GM12878 (cell line): ENCODE results near the gene MTHFR. TPM values are rescaled to one million over a fixed set of nuclear protein-coding genes. Genes with fewer than 3 reads are reported as not detected.
A peak's percentile ranks its signal among the peaks of the same experiment; 100 is the strongest.

Experiments
- ATAC-seq: fragments of 200-7000 bp; cut with Tn5 transposase; 3 replicates; pipeline ENCODE4 v1.9.1; 2020; ENCODE audit warnings: mild to moderate bottlenecking, moderate library complexity
- BruUV-seq: library from RNA; stranded (reverse); fragments of 400-500 nt; replicated peaks from 2 replicates; lab custom pipeline; 2021; lab: Mats Ljungman, UMichigan
- CTCF ChIA-PET: fragments of 300-600 bp; sonication (Branson Sonifier 250); formaldehyde crosslinking; extraction: SDS; loops from one replicate; lab custom pipeline; 2021; ENCODE audit warnings: inconsistent platforms; lab: Yijun Ruan, JAX
- POLR2A ChIA-PET: fragments of 350-600 bp; formaldehyde crosslinking; extraction: SDS; loops from one replicate; lab custom pipeline; 2021; ENCODE audit warnings: inconsistent platforms; lab: Charles Lee
- RAD21 ChIA-PET: fragments of 300-600 bp; sonication (Branson Sonifier 250); formaldehyde crosslinking; loops from one replicate; lab custom pipeline; 2023; ENCODE audit warnings: antibody characterized with exemption; ENCODE audit not compliant: unreplicated experiment; lab: Charles Lee
- SMC1A ChIA-PET: fragments of 300-600 bp; sonication (Branson Sonifier 250); formaldehyde crosslinking; loops from one replicate; lab custom pipeline; 2023; ENCODE audit not compliant: unreplicated experiment, uncharacterized antibody; lab: Charles Lee
- DNase-seq: peaks from one replicate; pipeline ENCODE4 v3.0.0-alpha.2; 2011; ENCODE audit warnings: low read depth, low spot score
- FAIRE-seq: peaks from 3 replicates; lab custom pipeline; 2011; peaks lifted over from hg19 to GRCh38; lab: Jason Lieb, UNC
- H2AFZ ChIP-seq: 2 replicates; pipeline ENCODE4 v1.6.0; 2011; ENCODE audit warnings: low read depth, low read length, control low read depth; ENCODE audit not compliant: control insufficient read depth
- H3K27ac ChIP-seq: 2 replicates; pipeline ENCODE4 v1.5.1; 2011; ENCODE audit warnings: control low read depth; ENCODE audit not compliant: control insufficient read depth, insufficient read depth
- H3K27me3 ChIP-seq, 2 experiments: replicated peaks in 1 of 2; 2 replicates each; pipeline versions ENCODE4 v1.6.0 to v1.6.1; 2011; ENCODE audit warnings: low read length in 1 of 2; ENCODE audit not compliant: control insufficient read depth in 2 of 2, insufficient read depth in 2 of 2
- H3K36me3 ChIP-seq, 2 experiments: 2 replicates each; pipeline ENCODE4 v1.5.1; 2011; ENCODE audit warnings: low read length in 1 of 2; ENCODE audit not compliant: control insufficient read depth in 2 of 2, insufficient read depth in 2 of 2
- H3K4me1 ChIP-seq: 2 replicates; pipeline ENCODE4 v1.6.1; 2011; ENCODE audit warnings: mild to moderate bottlenecking, low read length, moderate library complexity, mixed read lengths; ENCODE audit not compliant: control insufficient read depth, insufficient read depth
- H3K4me2 ChIP-seq: 2 replicates; pipeline ENCODE4 v1.6.0; 2011; ENCODE audit warnings: control low read depth; ENCODE audit not compliant: control insufficient read depth, insufficient read depth
- H3K4me3 ChIP-seq: fragments of 200-600 bp; sonication (generic); 2 replicates; pipeline ENCODE4 v1.5.1; 2016
- H3K79me2 ChIP-seq: 2 replicates; pipeline ENCODE4 v1.6.0; 2011; ENCODE audit warnings: low read length; ENCODE audit not compliant: control insufficient read depth, insufficient read depth
- H3K9ac ChIP-seq: 2 replicates; pipeline ENCODE4 v1.8.0; 2011; ENCODE audit warnings: low read length, control low read depth, mixed read lengths; ENCODE audit not compliant: control insufficient read depth, insufficient read depth
- H3K9me3 ChIP-seq: replicated peaks from 3 replicates; pipeline ENCODE4 v1.5.1; 2011; ENCODE audit warnings: mild to moderate bottlenecking, low read length; ENCODE audit not compliant: control insufficient read depth, insufficient read depth
- H4K20me1 ChIP-seq: 2 replicates; pipeline ENCODE4 v1.6.0; 2011; ENCODE audit not compliant: control insufficient read depth, insufficient read depth
- ATF7 ChIP-seq: fragments of 450-650 bp; IDR thresholded peaks from 2 replicates; pipeline ENCODE4 v1.6.1; 2016; ENCODE audit warnings: low read depth, mild to moderate bottlenecking
- CBFB ChIP-seq: IDR thresholded peaks from 2 replicates; pipeline ENCODE4 v1.6.1; 2016; ENCODE audit warnings: antibody characterized with exemption, low read depth
- CEBPB ChIP-seq, 2 experiments: fragments of 150-350 bp in 1 of 2; IDR thresholded peaks; 2 replicates each; pipeline ENCODE4 v1.6.1; 2012 to 2014; ENCODE audit warnings: low read depth in 2 of 2, low read length in 2 of 2, borderline replicate concordance in 1 of 2, inconsistent platforms in 1 of 2
- GATAD2B ChIP-seq: fragments of 450-650 bp; conservative IDR thresholded peaks from 2 replicates; pipeline ENCODE4 v1.6.1; 2017; ENCODE audit warnings: low read depth, mild to moderate bottlenecking, moderate library complexity
- IKZF1 ChIP-seq: fragments of 450-650 bp; conservative IDR thresholded peaks from 2 replicates; pipeline ENCODE4 v1.6.1; 2017; ENCODE audit warnings: antibody characterized with exemption, mild to moderate bottlenecking
- IKZF2 ChIP-seq, 2 experiments: fragments of 450-650 bp; IDR thresholded peaks; 2 replicates each; pipeline ENCODE4 v1.6.1; 2017; ENCODE audit warnings: mild to moderate bottlenecking in 2 of 2, moderate library complexity in 2 of 2
- PAX5 ChIP-seq: IDR thresholded peaks from 2 replicates; pipeline ENCODE4 v1.6.1; 2011; ENCODE audit warnings: low read depth, low read length, borderline replicate concordance
- POU2F2 ChIP-seq: IDR thresholded peaks from 3 replicates; pipeline ENCODE4 v1.6.1; 2011; ENCODE audit warnings: low read depth, mild to moderate bottlenecking, low read length, borderline replicate concordance
- RELB ChIP-seq: fragments of 450-650 bp; IDR thresholded peaks from 2 replicates; pipeline ENCODE4 v1.6.1; 2017; ENCODE audit warnings: low read depth, mild to moderate bottlenecking, moderate library complexity
- RUNX3 ChIP-seq: IDR thresholded peaks from 2 replicates; pipeline ENCODE4 v1.6.1; 2012; ENCODE audit warnings: low read length, inconsistent platforms
- SPI1 ChIP-seq: IDR thresholded peaks from 2 replicates; pipeline ENCODE4 v1.6.1; 2011; ENCODE audit warnings: low read depth, mild to moderate bottlenecking, low read length, moderate library complexity, borderline replicate concordance; ENCODE audit not compliant: insufficient read depth
- USF1 ChIP-seq: IDR thresholded peaks from 2 replicates; pipeline ENCODE4 v1.6.1; 2011; ENCODE audit warnings: borderline replicate concordance, low read depth, mild to moderate bottlenecking, moderate library complexity, mixed read lengths, low read length; ENCODE audit not compliant: insufficient read depth; ENCODE audit errors: extremely low read length
- WGBS: methylation state at CpG from one replicate; pipeline ENCODE4 v1.1.6; 2016; ENCODE audit warnings: low lambda C conversion rate; ENCODE audit not compliant: insufficient replicate concordance, insufficient coverage; ENCODE audit errors: missing lambda C conversion rate; 5-methylcytosine and 5-hydroxymethylcytosine counted together
- in situ Hi-C: fragments of 300-500 bp; cut with MboI; formaldehyde crosslinking; loops from 9 replicates; pipeline ENCODE4 v1.14.3; 2018; ENCODE audit warnings: mixed read lengths
- intact Hi-C: fragments of 100-400 bp; cut with micrococcal nuclease; formaldehyde crosslinking; loops from one replicate; pipeline ENCODE4 v1.14.2; 2022; ENCODE audit not compliant: unreplicated experiment
- polyA plus RNA-seq, 11 experiments: library from polyadenylated mRNA; depleted of rRNA in 4 of 11; unstranded in 6 of 11; stranded (reverse) in 5 of 11; fragments of >200 nt; fragmentation: Nextera tagmentation in 4 of 11; fragmentation: Illumina TruSeq in 1 of 11; extraction: Ambion mirVana in 4 of 11; extraction: Trizol in 1 of 11; gene quantifications; 1 replicate in 1 of 11; 2 replicates in 10 of 11; pipeline versions ENCODE4 v1.2.1 to v1.2.3, GENCODE V29; 2011 to 2016; ENCODE audit warnings: inconsistent platforms in 2 of 11, missing spikeins in 2 of 11, low read depth in 1 of 11
- total RNA-seq, 4 experiments: library from RNA; depleted of rRNA in 3 of 4; stranded (reverse); fragments of >200 nt in 3 of 4; fragmentation: Illumina TruSeq in 1 of 4; extraction: Trizol in 1 of 4; gene quantifications; 2 replicates each; pipeline versions ENCODE4 v1.2.1 to v1.2.3, GENCODE V29; 2013 to 2021

The MTHFR gene
- total and polyA plus RNA-seq, 10 of the 15 experiments (the other 5 are each of a cell fraction or from before 2014, with no cell fraction given) = 1.0 to 16.8 (median 9.4) TPM

GRCh38 chr1:11740258-11741192 is 65.2 kb downstream of the MTHFR start:
- ATAC-seq = peak; percentile 47
- Histone ChIP-seq H3K4me2 (no peak overlapping the region), H3K27me3 (no peaks in the 10 kb centered on the region), H3K27ac (no peak overlapping the region), H3K4me3 (no peak overlapping the region), H3K4me1 (peaks cover 15% of the 10 kb centered on the region), H3K9ac (no peak overlapping the region), H3K9me3 (no peaks in the 10 kb centered on the region), H2AFZ (peak overlapping the region; percentile 24; the same call in 1 of the 2 replicates), H4K20me1 (no peaks in the 10 kb centered on the region), H3K79me2 (no peaks in the 10 kb centered on the region), H3K36me3 (no peaks in the 10 kb centered on the region)
- ChIA-PET RAD21 (interaction anchor here (1.0 kb wide), 1 partner anchor 90 kb away, joined by 3 read pairs; no protein-coding TSS in a partner anchor), POLR2A (no interaction called here), CTCF (interaction anchor here (1.0 to 1.5 kb wide), 2 partner anchors 21 to 95 kb away, joined by 4 to 5 read pairs; no protein-coding TSS in a partner anchor), SMC1A (no interaction called here)
- 43% methylated on average over 15 of the region's 15 CpGs for WGBS
- DNase-seq = no peak
- TF ChIP-seq CEBPB (IDR thresholded peaks at IDR 0.05; ENCODE audit: borderline replicate concordance in 1 of 2, low read depth in 2 of 2, low read length in 2 of 2) (no peak), PAX5 (0 out of 2 replicates have a peak, but pooled peaks have one; percentile 23), IKZF2 (IDR thresholded peaks at IDR 0.05) (peak; percentile 43 to 56; a peak in 3 of 4 replicates), IKZF1 (peak; percentile 46; the same call in 1 of the 2 replicates), RUNX3 (peak; percentile 78)
- BruUV-seq = no TSS peak
- in situ Hi-C loops = no loop called here
- intact Hi-C loops = no loop called here
- no peak for FAIRE-seq

GRCh38 chr1:11738783-11739182 is 67.0 kb downstream of the MTHFR start:
- Histone ChIP-seq H3K4me3 (no peak overlapping the region), H2AFZ (no peak overlapping the region), H3K4me2 (no peak overlapping the region), H3K79me2 (no peaks in the 10 kb centered on the region), H3K9me3 (no peaks in the 10 kb centered on the region), H3K4me1 (peaks cover 15% of the 10 kb centered on the region), H3K27ac (no peak overlapping the region), H3K27me3 (no peaks in the 10 kb centered on the region), H3K9ac (no peak overlapping the region), H3K36me3 (no peaks in the 10 kb centered on the region), H4K20me1 (no peaks in the 10 kb centered on the region)
- in situ Hi-C loops (no loop called here), intact Hi-C loops (no loop called here)
- RAD21 ChIA-PET = no interaction called here
- CTCF ChIA-PET = interaction anchor here (1.5 kb wide), 1 partner anchor 93 kb away, joined by 4 read pairs; no protein-coding TSS in a partner anchor
- DNase-seq = no peak
- POLR2A ChIA-PET = no interaction called here
- no TSS peak for BruUV-seq
- WGBS = 75% methylated on average over 6 of the region's 6 CpGs
- no peak for FAIRE-seq
- SMC1A ChIA-PET = no interaction called here
- no peak for TF ChIP-seq USF1
- no peak for TF ChIP-seq RELB
- TF ChIP-seq ATF7 = no peak
- no peak for TF ChIP-seq GATAD2B
- TF ChIP-seq POU2F2 = no peak
- TF ChIP-seq SPI1 = peak; percentile 40; the same call in 1 of the 2 replicates
- no peak for TF ChIP-seq CBFB
- ATAC-seq = no peak
